OCI-LY3 (cell line): ENCODE measurements around the gene FOXI1.

Experiments
- CTCF ChIP-seq: fragments of 200-600, 300-600 bp; sonication (generic); IDR thresholded peaks from 2 replicates; pipeline ENCODE4 v1.5.1; 2014; ENCODE audit warnings: antibody characterized with exemption, low read length, low read depth
- EZH2phosphoT487 ChIP-seq: fragments of 200-600 bp; shearing (Covaris generic); IDR thresholded peaks from 2 replicates; pipeline ENCODE4 v1.6.1; 2018; ENCODE audit warnings: antibody characterized with exemption, mixed run types, low read depth

- TF ChIP-seq CTCF (no peak), EZH2phosphoT487 (no peak)
These were observed 10.2 kb downstream of the FOXI1 start for GRCh38 chr5:170115925-170116324.
